Measurements from ENCODE around the gene PARP1.
A peak's percentile ranks its signal among the peaks of the same experiment; 100 is the strongest.

The PARP1 gene

DNA sequence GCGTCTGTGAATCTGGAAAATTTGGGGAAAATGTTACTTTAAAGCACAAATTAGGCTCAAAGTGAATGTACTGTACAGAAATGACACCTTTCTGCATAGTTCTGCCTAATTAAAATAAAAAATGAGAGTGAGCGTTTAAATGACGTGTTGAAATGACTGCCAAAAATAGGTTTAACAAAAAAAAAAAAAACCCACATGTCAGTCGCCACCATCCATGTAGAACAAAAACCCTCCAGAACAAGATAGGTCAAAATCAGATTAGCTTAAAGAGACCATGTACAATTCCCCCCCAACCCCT is 745 bp downstream of the PARP1 start:
- peak overlapping the region; percentile 69 for H3K4me3 ChIP-seq (ENCODE audit: low read depth, low read length)
- no peak for TF ChIP-seq CTCF (IDR thresholded peaks at IDR 0.05; ENCODE audit: control insufficient read depth, extremely low read depth, insufficient read depth)
- no peak for DNase-seq (ENCODE audit: low read depth)

GRCh38 chr1:226406401-226406881 is 1.5 kb downstream of the PARP1 start:
- H3K4me3 ChIP-seq (ENCODE audit: low read depth, low read length), result peak overlapping the region; percentile 69
- DNase-seq (ENCODE audit: low read depth), result no peak
- TF ChIP-seq CTCF (IDR thresholded peaks at IDR 0.05; ENCODE audit: control insufficient read depth, extremely low read depth, insufficient read depth), result peak; percentile 27; the same call in 1 of the 2 replicates

- TF ChIP-seq CTCF (IDR thresholded peaks at IDR 0.05; ENCODE audit: control insufficient read depth, extremely low read depth, insufficient read depth), result no peak
- DNase-seq (ENCODE audit: low read depth), result no peak
- H3K4me3 ChIP-seq (ENCODE audit: low read depth, low read length), result peak overlapping the region; percentile 69; the same call in 1 of the 2 replicates
These were observed 2.4 kb downstream of the PARP1 start for GRCh38 chr1:226405411-226405988.

- no peak for TF ChIP-seq CTCF (IDR thresholded peaks at IDR 0.05; ENCODE audit: control insufficient read depth, extremely low read depth, insufficient read depth)
- no peak for DNase-seq (ENCODE audit: low read depth)
These were observed 3.0 kb downstream of the PARP1 start for GRCh38 chr1:226404904-226405222.

GRCh38 chr1:226404063-226404903 is 3.6 kb downstream of the PARP1 start:
- no peak overlapping the region for H3K4me3 ChIP-seq (ENCODE audit: low read depth, low read length)
- DNase-seq (ENCODE audit: low read depth), result no peak
- TF ChIP-seq CTCF (IDR thresholded peaks at IDR 0.05; ENCODE audit: control insufficient read depth, extremely low read depth, insufficient read depth), result no peak

More at GRCh38 chr1:226404904-226405222, 3.0 kb downstream of the PARP1 start:
- no peak overlapping the region for H3K4me3 ChIP-seq (ENCODE audit: low read depth, low read length)

DNA sequence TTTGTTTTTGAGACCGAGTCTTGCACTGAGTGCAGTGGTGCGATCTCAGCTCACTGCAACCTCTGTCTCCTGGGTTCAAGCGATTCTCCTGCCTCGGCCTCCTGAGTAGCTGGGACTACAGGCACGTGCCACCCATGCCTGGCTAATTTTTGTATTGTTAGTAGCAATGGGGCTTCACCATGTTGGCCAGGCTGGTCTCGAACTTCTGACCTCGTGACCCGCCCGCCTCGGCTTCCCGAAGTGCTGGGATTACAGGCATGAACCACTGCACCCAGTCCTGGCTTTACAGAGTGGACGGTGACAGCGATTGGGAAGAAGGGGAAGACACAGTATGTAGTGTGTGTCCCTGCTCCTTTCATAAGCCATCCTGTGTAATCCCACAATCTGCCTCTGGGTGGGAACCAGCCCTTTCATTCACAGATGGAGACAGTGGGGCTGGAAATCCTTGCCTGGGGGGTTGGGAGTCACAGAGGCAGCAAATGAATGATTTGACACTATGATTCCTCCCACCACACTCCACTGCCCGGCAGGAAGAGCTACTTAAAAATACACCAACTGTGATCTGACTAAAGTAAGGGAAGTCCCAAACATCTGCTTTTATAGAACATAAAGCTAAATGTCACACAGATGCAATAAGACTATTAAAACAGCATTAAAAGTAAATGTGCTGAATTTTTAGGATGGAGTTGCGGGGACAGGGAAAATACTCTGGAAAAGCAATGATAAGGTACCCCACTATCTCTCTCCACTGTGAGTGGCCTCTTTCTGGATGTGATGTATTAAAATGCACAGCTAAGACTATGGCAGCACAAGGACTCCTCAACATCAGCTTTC is 4.5 kb downstream of the PARP1 start:
- TF ChIP-seq CTCF (IDR thresholded peaks at IDR 0.05; ENCODE audit: control insufficient read depth, extremely low read depth, insufficient read depth), result 0 out of 2 replicates have a peak, but pooled peaks have one; percentile 10
- DNase-seq (ENCODE audit: low read depth), result no peak
- H3K4me3 ChIP-seq (ENCODE audit: low read depth, low read length), result no peak overlapping the region

Measured in LNCaP clone FGC (cell line).